Stimulated activated CD8-positive, alpha-beta memory T cell treated with anti-CD3 and anti-CD28 coated beads, Interleukin-2, amount 100 ng/mL, for 48 hours (primary cell): ENCODE data around the gene CAPS.
"Not testable (repeated sequence)": the region's sequence is repeated elsewhere in the genome, so short reads cannot be mapped to it uniquely, and the experiment has no call there.

ENCODE experiments used
- DNase-seq, 2 donors: peaks; one replicate each; pipeline ENCODE4 v3.0.0-alpha.2; 2020; ENCODE audit warnings: low read depth in 2 of 2

The CAPS gene

GRCh38 chr19:5913739-5914357 is at the start of gene CAPS:
Gene CAPS (plus strand): TSS chr19:5914254. CDS start chr19:5914407, 153 bp downstream.
- no peak for DNase-seq

- DNase-seq = no peak
Observed at GRCh38 chr19:5864725-5865486, 49.1 kb upstream of the CAPS start.

GRCh38 chr19:5865772-5866171 is 48.3 kb upstream of the CAPS start:
- no peak for DNase-seq

GRCh38 chr19:5867201-5868136 is 46.6 kb upstream of the CAPS start:
- DNase-seq = no peak

GRCh38 chr19:5870986-5871394 is 43.1 kb upstream of the CAPS start:
- no peak for DNase-seq

GRCh38 chr19:5873617-5874199 is 40.3 kb upstream of the CAPS start:
- no peak for DNase-seq

- not testable (repeated sequence) for DNase-seq
Observed at GRCh38 chr19:5874496-5874895, 39.6 kb upstream of the CAPS start.

GRCh38 chr19:5877427-5877826 is 36.6 kb upstream of the CAPS start:
- no peak for DNase-seq

GRCh38 chr19:5877882-5878281 is 36.2 kb upstream of the CAPS start:
- DNase-seq = no peak

GRCh38 chr19:5880196-5880595 is 33.9 kb upstream of the CAPS start:
- no peak for DNase-seq

GRCh38 chr19:5880604-5881078 is 33.4 kb upstream of the CAPS start:
- no peak for DNase-seq

- no peak for DNase-seq
Observed at GRCh38 chr19:5881543-5882299, 32.3 kb upstream of the CAPS start.

- DNase-seq = no peak
Observed at GRCh38 chr19:5882421-5882968, 31.6 kb upstream of the CAPS start.

- not testable (repeated sequence) for DNase-seq
Observed at GRCh38 chr19:5883157-5883873, 30.7 kb upstream of the CAPS start.

- not testable (repeated sequence) for DNase-seq
Observed at GRCh38 chr19:5884065-5884811, 29.8 kb upstream of the CAPS start.

GRCh38 chr19:5889288-5889971 is 24.6 kb upstream of the CAPS start:
- no peak for DNase-seq

GRCh38 chr19:5890099-5890498 is 24.0 kb upstream of the CAPS start:
- no peak for DNase-seq

GRCh38 chr19:5891572-5891937 is 22.5 kb upstream of the CAPS start:
- no peak for DNase-seq
